ENCODE data around the gene ARMC9. TPM values are rescaled to one million over a fixed set of nuclear protein-coding genes. Genes with fewer than 3 reads are reported as not detected.
"Not testable (repeated sequence)": the region's sequence is repeated elsewhere in the genome, so short reads cannot be mapped to it uniquely, and the experiment has no call there.

Gene ARMC9
- total RNA-seq, 2 donors from 2014 or later: 6.9 to 10.1 TPM

- H3K27ac ChIP-seq: no peak overlapping the region
- WGBS, 2 donors: 93 to 96% methylated on average over 9 of the region's 9 CpGs
- ATAC-seq (no peak), DNase-seq (no peak)
- H3K4me3 ChIP-seq: no peak overlapping the region
- H3K27me3 ChIP-seq: no peaks in the 10 kb centered on the region
- no peaks in the 10 kb centered on the region for H3K9me3 ChIP-seq
- intact Hi-C loops (cut with DNase I): no loop called here
- TF ChIP-seq POLR2A (IDR thresholded peaks at IDR 0.05) (no peak), CTCF (IDR thresholded peaks at IDR 0.05) (no peak)
- H3K4me1 ChIP-seq: peaks cover 5% of the 10 kb centered on the region
- H3K36me3 ChIP-seq (replicated peaks in 1 of 2; ENCODE audit: insufficient read depth in 1 of 2, low read depth in 2 of 2): no peaks in the 10 kb centered on the region
Measured at GRCh38 chr2:231373786-231374349, 175.4 kb downstream of the ARMC9 start.

GRCh38 chr2:231374771-231375170, 176.3 kb downstream of the ARMC9 start:
- Histone ChIP-seq H3K36me3 (replicated peaks in 1 of 2; ENCODE audit: insufficient read depth in 1 of 2, low read depth in 2 of 2) (no peaks in the 10 kb centered on the region), H3K4me1 (peaks cover 5% of the 10 kb centered on the region), H3K9me3 (no peaks in the 10 kb centered on the region), H3K27ac (no peak overlapping the region), H3K27me3 (no peaks in the 10 kb centered on the region), H3K4me3 (no peak overlapping the region)
- no peak for TF ChIP-seq POLR2A (IDR thresholded peaks at IDR 0.05)
- TF ChIP-seq CTCF (IDR thresholded peaks at IDR 0.05): no peak
- intact Hi-C loops (cut with DNase I): no loop called here
- DNase-seq: no peak
- ATAC-seq: no peak
- 58 to 76% methylated on average over 2 of the region's 2 CpGs for WGBS, 2 donors

GRCh38 chr2:231375994-231376615, 177.7 kb downstream of the ARMC9 start:
- ATAC-seq; H3K27me3 ChIP-seq; H3K4me3 ChIP-seq; DNase-seq; H3K36me3 ChIP-seq (replicated peaks in 1 of 2; ENCODE audit: insufficient read depth in 1 of 2, low read depth in 2 of 2); H3K4me1 ChIP-seq; intact Hi-C loops (cut with DNase I); H3K27ac ChIP-seq; H3K9me3 ChIP-seq: not testable (repeated sequence)
- WGBS, 2 donors: 62 to 73% methylated on average over 11 of the region's 11 CpGs

GRCh38 chr2:231376857-231377256, 178.4 kb downstream of the ARMC9 start:
- DNase-seq (no peak), ATAC-seq (no peak)
- no peak overlapping the region for H3K27ac ChIP-seq
- peaks cover 5% of the 10 kb centered on the region for H3K4me1 ChIP-seq
- no peaks in the 10 kb centered on the region for H3K36me3 ChIP-seq (replicated peaks in 1 of 2; ENCODE audit: insufficient read depth in 1 of 2, low read depth in 2 of 2)
- 72 to 85% methylated on average over 8 of the region's 8 CpGs for WGBS, 2 donors
- intact Hi-C loops (cut with DNase I): no loop called here
- no peaks in the 10 kb centered on the region for H3K27me3 ChIP-seq
- H3K4me3 ChIP-seq: no peak overlapping the region
- no peaks in the 10 kb centered on the region for H3K9me3 ChIP-seq
- TF ChIP-seq POLR2A (IDR thresholded peaks at IDR 0.05) (no peak), CTCF (IDR thresholded peaks at IDR 0.05) (no peak)

GRCh38 chr2:231378026-231378722, 179.7 kb downstream of the ARMC9 start:
- no peak overlapping the region for H3K27ac ChIP-seq
- no peak for TF ChIP-seq CTCF (IDR thresholded peaks at IDR 0.05)
- TF ChIP-seq POLR2A (IDR thresholded peaks at IDR 0.05): no peak
- peaks cover 5% of the 10 kb centered on the region for H3K4me1 ChIP-seq
- H3K36me3 ChIP-seq (replicated peaks in 1 of 2; ENCODE audit: insufficient read depth in 1 of 2, low read depth in 2 of 2): no peaks in the 10 kb centered on the region
- WGBS, 2 donors: 72 to 93% methylated on average over 6 to 13 of the region's 13 CpGs
- ATAC-seq: peak; percentile 41
- no peak overlapping the region for H3K4me3 ChIP-seq
- intact Hi-C loops (cut with DNase I): no loop called here
- H3K9me3 ChIP-seq: no peaks in the 10 kb centered on the region
- DNase-seq: peak in 3 of 4 donors; percentile 39 to 63 (median 49)
- H3K27me3 ChIP-seq: no peaks in the 10 kb centered on the region

All from body of pancreas (tissue), 4 donors.